ENCODE measurements around the gene PDE9A. TPM values are rescaled to one million over a fixed set of nuclear protein-coding genes. Genes with fewer than 3 reads are reported as not detected.

PDE9A gene
- total and polyA plus RNA-seq, 2 experiments from 2014 or later, result 26.5 to 31.1 TPM

DNA sequence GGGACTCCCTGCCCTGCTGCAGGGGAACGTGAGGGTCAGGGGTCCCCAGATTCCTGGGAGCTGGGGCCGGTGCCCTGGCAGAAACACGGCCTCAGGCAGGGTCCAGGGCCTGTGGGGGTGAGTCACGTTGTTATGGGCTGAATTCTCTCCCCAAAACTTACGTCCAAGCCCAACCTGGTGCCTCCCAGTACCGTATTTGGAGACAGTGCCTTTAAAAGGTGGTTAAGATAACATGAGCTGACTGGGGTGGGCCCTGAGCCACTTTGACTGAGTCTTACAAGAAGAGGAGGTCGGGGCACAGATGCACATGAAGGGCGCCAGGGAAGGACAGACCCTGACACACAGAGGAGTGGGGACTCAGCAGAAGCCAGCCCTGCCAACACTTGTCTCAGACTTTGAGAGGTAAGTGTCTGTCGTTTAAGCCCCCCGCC, 126.0 kb downstream of the PDE9A start (continued):
- TF ChIP-seq ZNF331 (CRISPR knock-in tag; IDR thresholded peaks at IDR 0.05; ENCODE audit: low read depth), result no peak
- TF ChIP-seq EZH2phosphoT487 (IDR thresholded peaks at IDR 0.05; ENCODE audit: unreplicated experiment), result no peak
- no peak for TF ChIP-seq REST (IDR thresholded peaks at IDR 0.05; ENCODE audit: unreplicated experiment)
- no peak for TF ChIP-seq EZH2 (IDR thresholded peaks at IDR 0.05; ENCODE audit: low read depth, unreplicated experiment)
- TF ChIP-seq ETS1 (IDR thresholded peaks at IDR 0.05), result no peak

GRCh38 chr21:42780617-42781016, 127.2 kb downstream of the PDE9A start:
- H3K9me2 ChIP-seq (ENCODE audit: insufficient read depth), result no peaks in the 10 kb centered on the region
- Mint-ChIP-seq H3K27me3 (ENCODE audit: insufficient read depth, low read depth, poor library complexity) (peaks cover 49% of the 10 kb centered on the region), H3K9me3 (no peaks in the 10 kb centered on the region), H3K4me1 (peaks cover 59% of the 10 kb centered on the region), H3K4me3 (peak overlapping the region; percentile 85), H3K36me3 (ENCODE audit: low read depth) (peaks cover 6% of the 10 kb centered on the region), H3K27ac (no peak overlapping the region)
- peaks cover 36% of the 10 kb centered on the region for H3K4me1 ChIP-seq (ENCODE audit: insufficient read depth)
- DNase-seq (ENCODE audit: low spot score) (no peak), ATAC-seq (peak; percentile 4)
- no peaks in the 10 kb centered on the region for H3K79me2 ChIP-seq (replicated peaks; ENCODE audit: insufficient read depth)
- peak overlapping the region; percentile 87 for H3K4me2 ChIP-seq
- no peak overlapping the region; the same call in 1 of the 2 replicates for H2AFZ ChIP-seq
- peak overlapping the region; percentile 75 for H3K4me3 ChIP-seq
- no peaks in the 10 kb centered on the region for H3K36me3 ChIP-seq (ENCODE audit: insufficient read depth)
- H3K27ac ChIP-seq (ENCODE audit: low read depth), result no peak overlapping the region
- H3K27me3 ChIP-seq (ENCODE audit: insufficient read depth), result peaks cover 25% of the 10 kb centered on the region
- peaks cover 18% of the 10 kb centered on the region; the same call in 1 of the 2 replicates for H3F3A ChIP-seq (replicated peaks; ENCODE audit: low read depth)
- no peaks in the 10 kb centered on the region for H4K20me1 ChIP-seq (replicated peaks; ENCODE audit: insufficient read depth)
- no peak for TF ChIP-seq CREB1 (CRISPR knock-in tag; IDR thresholded peaks at IDR 0.05; ENCODE audit: low read depth)
- no peak for TF ChIP-seq STAT1 (IDR thresholded peaks at IDR 0.05; ENCODE audit: unreplicated experiment)
- TF ChIP-seq, protein P1, sequence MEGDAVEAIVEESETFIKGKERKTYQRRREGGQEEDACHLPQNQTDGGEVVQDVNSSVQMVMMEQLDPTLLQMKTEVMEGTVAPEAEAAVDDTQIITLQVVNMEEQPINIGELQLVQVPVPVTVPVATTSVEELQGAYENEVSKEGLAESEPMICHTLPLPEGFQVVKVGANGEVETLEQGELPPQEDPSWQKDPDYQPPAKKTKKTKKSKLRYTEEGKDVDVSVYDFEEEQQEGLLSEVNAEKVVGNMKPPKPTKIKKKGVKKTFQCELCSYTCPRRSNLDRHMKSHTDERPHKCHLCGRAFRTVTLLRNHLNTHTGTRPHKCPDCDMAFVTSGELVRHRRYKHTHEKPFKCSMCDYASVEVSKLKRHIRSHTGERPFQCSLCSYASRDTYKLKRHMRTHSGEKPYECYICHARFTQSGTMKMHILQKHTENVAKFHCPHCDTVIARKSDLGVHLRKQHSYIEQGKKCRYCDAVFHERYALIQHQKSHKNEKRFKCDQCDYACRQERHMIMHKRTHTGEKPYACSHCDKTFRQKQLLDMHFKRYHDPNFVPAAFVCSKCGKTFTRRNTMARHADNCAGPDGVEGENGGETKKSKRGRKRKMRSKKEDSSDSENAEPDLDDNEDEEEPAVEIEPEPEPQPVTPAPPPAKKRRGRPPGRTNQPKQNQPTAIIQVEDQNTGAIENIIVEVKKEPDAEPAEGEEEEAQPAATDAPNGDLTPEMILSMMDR (conservative IDR thresholded peaks at IDR 0.05; ENCODE audit: low read depth in 2 of 2), result no peak
- no peak for TF ChIP-seq EZH2 (IDR thresholded peaks at IDR 0.05; ENCODE audit: low read depth, unreplicated experiment)
- TF ChIP-seq POLR2AphosphoS5 (IDR thresholded peaks at IDR 0.05; ENCODE audit: low read depth), result no peak
- no peak for TF ChIP-seq ZNF462 (CRISPR knock-in tag; IDR thresholded peaks at IDR 0.05)
- no peak for TF ChIP-seq NANOG (IDR thresholded peaks at IDR 0.05; ENCODE audit: borderline replicate concordance)
- TF ChIP-seq ZNF114 (CRISPR knock-in tag; IDR thresholded peaks at IDR 0.05), result no peak
- no peak for TF ChIP-seq JUNB (IDR thresholded peaks at IDR 0.05; ENCODE audit: unreplicated experiment)
- TF ChIP-seq EZH2phosphoT487 (IDR thresholded peaks at IDR 0.05; ENCODE audit: unreplicated experiment), result no peak
